HepG2 (cell line): ENCODE measurements around the gene FAM120B. TPM values are rescaled to one million over a fixed set of nuclear protein-coding genes. Genes with fewer than 3 reads are reported as not detected.

Source experiments
- AGO2 ChIP-seq: fragments of 200-400 bp; formaldehyde crosslinking; optimal IDR thresholded peaks from 2 replicates; pipeline ENCODE3; 2017; ENCODE audit warnings: mild to moderate bottlenecking, low read depth, low read length, moderate library complexity
- AHDC1 ChIP-seq: sonication (generic); formaldehyde crosslinking; IDR thresholded peaks from 2 replicates; pipeline ENCODE4 v1.5.1; 2020; ENCODE audit warnings: mild to moderate bottlenecking, missing genetic modification reagents, borderline replicate concordance
- ATF7-NPFF ChIP-seq: sonication (generic); formaldehyde crosslinking; IDR thresholded peaks from 2 replicates; pipeline ENCODE4 v1.8.1; 2023; ENCODE audit warnings: mild to moderate bottlenecking, low read depth, missing genetic modification reagents, moderate library complexity
- CHD2 ChIP-seq: IDR thresholded peaks from 2 replicates; pipeline ENCODE4 v1.6.1; 2011; ENCODE audit warnings: low read depth, low read length, improper control_type of control experiment
- MAZ ChIP-seq, 2 experiments: sonication (generic) in 1 of 2; formaldehyde crosslinking in 1 of 2; IDR thresholded peaks; 2 replicates each; pipeline versions ENCODE4 v1.5.0 to v1.6.1; 2012 to 2020; ENCODE audit warnings: low read depth in 2 of 2, mild to moderate bottlenecking in 2 of 2, borderline replicate concordance in 1 of 2, improper control_type of control experiment in 1 of 2, low read length in 1 of 2, missing genetic modification reagents in 1 of 2, moderate library complexity in 1 of 2
- MXI1 ChIP-seq: IDR thresholded peaks from 3 replicates; pipeline ENCODE4 v1.6.1; 2012; ENCODE audit warnings: low read depth, low read length, inconsistent platforms, borderline replicate concordance
- NFAT5 ChIP-seq: sonication (generic); formaldehyde crosslinking; IDR thresholded peaks from 2 replicates; pipeline ENCODE4 v1.4.0; 2020; ENCODE audit warnings: missing genetic modification reagents
- NPAS2 ChIP-seq: sonication (generic); formaldehyde crosslinking; IDR thresholded peaks from 2 replicates; pipeline ENCODE4 v1.8.0; 2022; ENCODE audit warnings: mild to moderate bottlenecking, missing genetic modification reagents, borderline replicate concordance
- NR0B2 ChIP-seq: sonication (generic); formaldehyde crosslinking; IDR thresholded peaks from 2 replicates; pipeline ENCODE4 v1.4.0; 2020; ENCODE audit warnings: mild to moderate bottlenecking, missing genetic modification reagents
- SALL2 ChIP-seq: sonication (generic); formaldehyde crosslinking; IDR thresholded peaks from 2 replicates; pipeline ENCODE4 v1.8.1; 2023; ENCODE audit warnings: mild to moderate bottlenecking, missing genetic modification reagents, inconsistent platforms
- TFDP1 ChIP-seq: IDR thresholded peaks from 2 replicates; pipeline ENCODE4 v1.6.1; 2016; ENCODE audit warnings: missing compliant biosample characterization, missing genetic modification reagents, borderline replicate concordance
- ZNF562 ChIP-seq: sonication (generic); formaldehyde crosslinking; IDR thresholded peaks from 2 replicates; pipeline ENCODE4 v1.8.0; 2022; ENCODE audit warnings: missing genetic modification reagents, borderline replicate concordance
- ZNF564 ChIP-seq: sonication (generic); formaldehyde crosslinking; IDR thresholded peaks from 2 replicates; pipeline ENCODE4 v1.8.1; 2023; ENCODE audit warnings: mild to moderate bottlenecking, missing genetic modification reagents
- ZNF619 ChIP-seq: sonication (generic); formaldehyde crosslinking; IDR thresholded peaks from 2 replicates; pipeline ENCODE4 v1.4.0; 2020; ENCODE audit warnings: mild to moderate bottlenecking, missing genetic modification reagents
- ZNF629 ChIP-seq: sonication (generic); formaldehyde crosslinking; conservative IDR thresholded peaks from 2 replicates; pipeline ENCODE4 v1.5.0; 2020; ENCODE audit warnings: missing genetic modification reagents
- polyA plus RNA-seq, 8 experiments: library from polyadenylated mRNA; depleted of rRNA in 3 of 8; stranded (reverse) in 7 of 8; unstranded in 1 of 8; fragments of >200 nt; fragmentation: Illumina TruSeq in 4 of 8; extraction: Trizol in 4 of 8; gene quantifications; 2 replicates each; pipeline versions ENCODE4 v1.2.1 to v1.2.3, GENCODE V29; 2011 to 2016; ENCODE audit warnings: low read depth in 4 of 8, missing spikeins in 1 of 8, mixed read lengths in 1 of 8; ENCODE audit not compliant: insufficient read depth in 1 of 8
- total RNA-seq, 5 experiments: library from RNA; depleted of rRNA; stranded (reverse); fragments of >200 nt; fragmentation: Illumina TruSeq; extraction: Trizol; gene quantifications; 2 replicates each; pipeline ENCODE4 v1.2.3, GENCODE V29; 2016; ENCODE audit warnings: low read depth in 1 of 5

Gene FAM120B
- total and polyA plus RNA-seq, 2 of the 13 experiments (the other 11 are each of a cell fraction or from before 2014, with no cell fraction given), result 9.2 to 10.7 TPM

GRCh38 chr6:170306324-170307079 lies at the start of gene FAM120B (continued):
- TF ChIP-seq TFDP1 (CRISPR knock-in tag) (peak; percentile 83; the same call in 1 of the 2 replicates), ZNF629 (CRISPR knock-in tag) (peak; percentile 36; the same call in 1 of the 2 replicates), ZNF619 (CRISPR knock-in tag) (peak; percentile 98), AHDC1 (CRISPR knock-in tag) (no peak), CHD2 (no peak), ZNF562 (no peak), AGO2 (peak; percentile 75), NPAS2 (CRISPR knock-in tag) (no peak), NR0B2 (CRISPR knock-in tag) (peak; percentile 89; the same call in 1 of the 2 replicates), SALL2 (CRISPR knock-in tag) (peak; percentile 67; the same call in 1 of the 2 replicates), MXI1 (peak; percentile 99), ZNF564 (CRISPR knock-in tag) (peak; percentile 90), NFAT5 (no peak; the same call in 1 of the 2 replicates), MAZ (IDR thresholded peaks at IDR 0.05; ENCODE audit: borderline replicate concordance, low read depth, low read length) (no peak; the same call in 1 of the 2 replicates), MAZ (CRISPR knock-in tag; IDR thresholded peaks at IDR 0.05; ENCODE audit: low read depth) (peak; percentile 86; the same call in 1 of the 2 replicates), ATF7-NPFF (0 out of 2 replicates have a peak, but pooled peaks have one; percentile 43)
